K562 (cell line): Measurements from ENCODE around the gene SEMA3C. TPM values are rescaled to one million over a fixed set of nuclear protein-coding genes. Genes with fewer than 3 reads are reported as not detected.

Source experiments
- BDP1 ChIP-seq: IDR thresholded peaks from 3 replicates; pipeline ENCODE4 v1.6.1; 2011; ENCODE audit not compliant: insufficient read length, insufficient read depth
- BRF1 ChIP-seq: IDR thresholded peaks from 3 replicates; pipeline ENCODE4 v1.6.1; 2011; ENCODE audit warnings: borderline replicate concordance, mild to moderate bottlenecking; ENCODE audit not compliant: insufficient read length; ENCODE audit errors: extremely low read depth
- CEBPB ChIP-seq: fragments of 450-650 bp; IDR thresholded peaks from 2 replicates; pipeline ENCODE4 v1.6.1; 2016; ENCODE audit warnings: missing genetic modification characterization, missing compliant biosample characterization
- FOXP1 ChIP-seq: sonication (generic); formaldehyde crosslinking; IDR thresholded peaks from 2 replicates; pipeline ENCODE4 v1.8.0; 2022; ENCODE audit warnings: mild to moderate bottlenecking, missing genetic modification reagents
- HNRNPK ChIP-seq: fragments of 200-400 bp; formaldehyde crosslinking; IDR thresholded peaks from one replicate; pipeline ENCODE4 v1.6.1; 2018; ENCODE audit warnings: mild to moderate bottlenecking, low read depth, low read length; ENCODE audit not compliant: poor library complexity, severe bottlenecking
- KAT7 ChIP-seq: sonication (generic); formaldehyde crosslinking; IDR thresholded peaks from 2 replicates; pipeline ENCODE4 v1.8.0; 2022; ENCODE audit warnings: missing genetic modification reagents, mild to moderate bottlenecking, borderline replicate concordance
- MIER1 ChIP-seq: fragments of 450-650 bp; IDR thresholded peaks from 2 replicates; pipeline ENCODE4 v1.6.1; 2016; ENCODE audit warnings: antibody characterized with exemption, mild to moderate bottlenecking, low read depth
- NR4A1 ChIP-seq, 2 experiments: fragments of 250-450 bp in 1 of 2; fragments of 450-650 bp in 1 of 2; sonication (Bioruptor Pico) in 1 of 2; IDR thresholded peaks; 2 replicates each; pipeline versions ENCODE4 v1.4.0 to v1.6.1; 2016 to 2020; ENCODE audit warnings: mild to moderate bottlenecking in 2 of 2, missing compliant biosample characterization in 1 of 2, missing genetic modification characterization in 1 of 2, moderate library complexity in 1 of 2
- PURB ChIP-seq: sonication (generic); formaldehyde crosslinking; IDR thresholded peaks from 2 replicates; pipeline ENCODE4 v1.9.0; 2021; ENCODE audit warnings: low read depth, mild to moderate bottlenecking, missing genetic modification reagents
- RBM14 ChIP-seq: fragments of 200-400 bp; formaldehyde crosslinking; IDR thresholded peaks from 2 replicates; pipeline ENCODE4 v1.6.1; 2018; ENCODE audit warnings: low read depth, mild to moderate bottlenecking, low read length, moderate library complexity, borderline replicate concordance; ENCODE audit not compliant: insufficient read depth
- ZNF146 ChIP-seq: IDR thresholded peaks from one replicate; pipeline ENCODE4 v1.6.1; 2018; ENCODE audit warnings: missing compliant biosample characterization; ENCODE audit not compliant: unreplicated experiment
- ZNF311 ChIP-seq: fragments of 250-450 bp; sonication (Bioruptor Pico); IDR thresholded peaks from 2 replicates; pipeline ENCODE4 v1.4.0; 2020; ENCODE audit warnings: mild to moderate bottlenecking, moderate library complexity
- ZNF507 ChIP-seq: conservative IDR thresholded peaks from 2 replicates; pipeline ENCODE4 v1.6.1; 2017; ENCODE audit warnings: missing genetic modification characterization, missing compliant biosample characterization
- polyA plus RNA-seq, 8 experiments: library from polyadenylated mRNA; depleted of rRNA in 4 of 8; stranded (reverse) in 5 of 8; unstranded in 3 of 8; fragments of >200 nt; fragmentation: Nextera tagmentation in 2 of 8; fragmentation: Illumina TruSeq in 1 of 8; extraction: Ambion mirVana in 2 of 8; extraction: Trizol in 1 of 8; gene quantifications; 2 replicates each; pipeline versions ENCODE4 v1.2.1 to v1.2.3, GENCODE V29; 2011 to 2014; ENCODE audit warnings: inconsistent platforms in 1 of 8, missing spikeins in 1 of 8
- total RNA-seq, 7 experiments: library from RNA; depleted of rRNA in 6 of 7; stranded (reverse); fragments of >200 nt in 6 of 7; fragmentation: Illumina TruSeq in 2 of 7; extraction: Trizol in 2 of 7; gene quantifications; 2 replicates each; pipeline versions ENCODE4 v1.2.1 to v1.2.3, GENCODE V29; 2011 to 2021; ENCODE audit warnings: low replicate concordance in 1 of 7
- TF ChIP-seq, protein P1 (sequence below): fragments of 250-450 bp; sonication (Bioruptor Pico); IDR thresholded peaks from 2 replicates; pipeline ENCODE4 v1.5.0; 2020; ENCODE audit warnings: mild to moderate bottlenecking, borderline replicate concordance

SEMA3C gene
- total and polyA plus RNA-seq, 9 of the 15 experiments (the other 6 are each of a cell fraction or from before 2014, with no cell fraction given) = 0.04 to 0.36 (median 0.12) TPM; not detected in 3

DNA sequence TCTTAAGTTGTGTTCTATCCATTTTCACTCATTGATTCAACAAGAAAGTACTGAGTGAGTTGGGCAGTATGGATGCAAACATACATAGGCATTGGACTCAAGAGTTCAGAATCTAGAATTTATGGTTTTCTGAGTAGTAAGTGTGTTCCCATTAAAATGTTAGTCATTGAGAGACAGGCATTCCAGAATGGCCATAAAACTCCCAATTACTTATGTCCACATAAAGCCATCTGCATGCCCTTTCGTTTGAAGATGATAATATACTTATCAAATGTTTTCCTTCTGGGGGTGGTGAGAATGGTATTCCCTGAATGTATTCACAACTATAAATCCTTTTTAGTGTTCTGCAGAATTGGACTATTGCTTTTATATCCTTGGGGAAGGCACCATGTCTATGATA, 148.8 kb downstream of the SEMA3C start (continued):
- no peak for TF ChIP-seq NR4A1 (CRISPR knock-in tag; IDR thresholded peaks at IDR 0.05)
- no peak for TF ChIP-seq NR4A1 (tag; IDR thresholded peaks at IDR 0.05)
- TF ChIP-seq RBM14 = no peak
- no peak for TF ChIP-seq FOXP1 (CRISPR knock-in tag)
- TF ChIP-seq ZNF507 (tag) = no peak
- no peak for TF ChIP-seq BDP1
- no peak for TF ChIP-seq BRF1
- no peak for TF ChIP-seq PURB
- no peak for TF ChIP-seq CEBPB
- no peak for TF ChIP-seq MIER1
- no peak for TF ChIP-seq ZNF311
- TF ChIP-seq HNRNPK = no peak
- no peak for TF ChIP-seq KAT7 (CRISPR knock-in tag)
- TF ChIP-seq ZNF146 = no peak
- TF ChIP-seq, protein P1, sequence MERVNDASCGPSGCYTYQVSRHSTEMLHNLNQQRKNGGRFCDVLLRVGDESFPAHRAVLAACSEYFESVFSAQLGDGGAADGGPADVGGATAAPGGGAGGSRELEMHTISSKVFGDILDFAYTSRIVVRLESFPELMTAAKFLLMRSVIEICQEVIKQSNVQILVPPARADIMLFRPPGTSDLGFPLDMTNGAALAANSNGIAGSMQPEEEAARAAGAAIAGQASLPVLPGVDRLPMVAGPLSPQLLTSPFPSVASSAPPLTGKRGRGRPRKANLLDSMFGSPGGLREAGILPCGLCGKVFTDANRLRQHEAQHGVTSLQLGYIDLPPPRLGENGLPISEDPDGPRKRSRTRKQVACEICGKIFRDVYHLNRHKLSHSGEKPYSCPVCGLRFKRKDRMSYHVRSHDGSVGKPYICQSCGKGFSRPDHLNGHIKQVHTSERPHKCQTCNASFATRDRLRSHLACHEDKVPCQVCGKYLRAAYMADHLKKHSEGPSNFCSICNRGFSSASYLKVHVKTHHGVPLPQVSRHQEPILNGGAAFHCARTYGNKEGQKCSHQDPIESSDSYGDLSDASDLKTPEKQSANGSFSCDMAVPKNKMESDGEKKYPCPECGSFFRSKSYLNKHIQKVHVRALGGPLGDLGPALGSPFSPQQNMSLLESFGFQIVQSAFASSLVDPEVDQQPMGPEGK (CRISPR knock-in tag) = no peak
